ENCODE measurements around the gene WBP2.

Gene WBP2

GRCh38 chr17:75855310-75856061 lies at the start of gene WBP2:
TSS of gene WBP2 (minus strand) at chr17:75855335. CDS start at chr17:75855297, 38 bp downstream.
- Mint-ChIP-seq H3K9me3 (no peaks in the 10 kb centered on the region), H3K27ac (ENCODE audit: low read depth) (no peak within 1 kb of the TSS), H3K36me3 (ENCODE audit: insufficient read depth) (peaks cover 15% of the 10 kb centered on the region), H3K27me3 (no peaks in the 10 kb centered on the region), H3K4me1 (peaks cover 11% of the 10 kb centered on the region), H3K4me3 (no peak within 1 kb of the TSS)
- ATAC-seq (replicated peaks; ENCODE audit: extremely low read depth, poor library complexity, severe bottlenecking) = peak; percentile 94
- peak; percentile 84 to 97 for DNase-seq (ENCODE audit: low spot score in 2 of 2)

GRCh38 chr17:75902406-75902805 lies 47.3 kb upstream of the WBP2 start:
- no peak for DNase-seq (ENCODE audit: low spot score in 2 of 2)
- no peak overlapping the region for H3K27ac Mint-ChIP-seq (ENCODE audit: low read depth)
- no peak for ATAC-seq (replicated peaks; ENCODE audit: extremely low read depth, poor library complexity, severe bottlenecking)
- no peaks in the 10 kb centered on the region for H3K9me3 Mint-ChIP-seq
- peaks cover 23% of the 10 kb centered on the region for H3K4me1 Mint-ChIP-seq
- H3K36me3 Mint-ChIP-seq (ENCODE audit: insufficient read depth) = peaks cover 32% of the 10 kb centered on the region
- H3K4me3 Mint-ChIP-seq = no peak overlapping the region
- no peaks in the 10 kb centered on the region for H3K27me3 Mint-ChIP-seq

- Mint-ChIP-seq H3K27me3 (no peaks in the 10 kb centered on the region), H3K27ac (ENCODE audit: low read depth) (no peak overlapping the region), H3K4me1 (peaks cover 25% of the 10 kb centered on the region), H3K4me3 (no peak overlapping the region), H3K9me3 (no peaks in the 10 kb centered on the region), H3K36me3 (ENCODE audit: insufficient read depth) (peaks cover 32% of the 10 kb centered on the region)
- ATAC-seq (replicated peaks; ENCODE audit: extremely low read depth, poor library complexity, severe bottlenecking) (no peak), DNase-seq (ENCODE audit: low spot score in 2 of 2) (no peak)
Observed at GRCh38 chr17:75901727-75902126, 46.6 kb upstream of the WBP2 start.

GRCh38 chr17:75900691-75901533 lies 45.8 kb upstream of the WBP2 start:
- no peak overlapping the region for H3K27ac Mint-ChIP-seq (ENCODE audit: low read depth)
- ATAC-seq (replicated peaks; ENCODE audit: extremely low read depth, poor library complexity, severe bottlenecking) = no peak
- peaks cover 27% of the 10 kb centered on the region for H3K4me1 Mint-ChIP-seq
- no peaks in the 10 kb centered on the region for H3K27me3 Mint-ChIP-seq
- H3K9me3 Mint-ChIP-seq = no peaks in the 10 kb centered on the region
- H3K4me3 Mint-ChIP-seq = no peak overlapping the region
- no peak for DNase-seq (ENCODE audit: low spot score in 2 of 2)
- H3K36me3 Mint-ChIP-seq (ENCODE audit: insufficient read depth) = peaks cover 30% of the 10 kb centered on the region

GRCh38 chr17:75899767-75900468 lies 44.8 kb upstream of the WBP2 start:
- H3K4me3 Mint-ChIP-seq = no peak overlapping the region
- no peak for ATAC-seq (replicated peaks; ENCODE audit: extremely low read depth, poor library complexity, severe bottlenecking)
- no peaks in the 10 kb centered on the region for H3K27me3 Mint-ChIP-seq
- peaks cover 37% of the 10 kb centered on the region for H3K4me1 Mint-ChIP-seq
- H3K9me3 Mint-ChIP-seq = no peaks in the 10 kb centered on the region
- H3K27ac Mint-ChIP-seq (ENCODE audit: low read depth) = no peak overlapping the region
- H3K36me3 Mint-ChIP-seq (ENCODE audit: insufficient read depth) = peaks cover 31% of the 10 kb centered on the region
- no peak for DNase-seq (ENCODE audit: low spot score in 2 of 2)

- Mint-ChIP-seq H3K27ac (ENCODE audit: low read depth) (no peak overlapping the region), H3K4me1 (peaks cover 35% of the 10 kb centered on the region), H3K27me3 (no peaks in the 10 kb centered on the region), H3K9me3 (no peaks in the 10 kb centered on the region), H3K4me3 (no peak overlapping the region), H3K36me3 (ENCODE audit: insufficient read depth) (peaks cover 27% of the 10 kb centered on the region)
- ATAC-seq (replicated peaks; ENCODE audit: extremely low read depth, poor library complexity, severe bottlenecking) = no peak
- DNase-seq (ENCODE audit: low spot score in 2 of 2) = no peak
Observed at GRCh38 chr17:75899353-75899752, 44.2 kb upstream of the WBP2 start.

- Mint-ChIP-seq H3K27me3 (no peaks in the 10 kb centered on the region), H3K9me3 (no peaks in the 10 kb centered on the region), H3K4me3 (peak overlapping the region; percentile 82), H3K36me3 (ENCODE audit: insufficient read depth) (peaks cover 26% of the 10 kb centered on the region), H3K4me1 (peaks cover 35% of the 10 kb centered on the region), H3K27ac (ENCODE audit: low read depth) (no peak overlapping the region)
- DNase-seq (ENCODE audit: low spot score in 2 of 2) = no peak
- no peak for ATAC-seq (replicated peaks; ENCODE audit: extremely low read depth, poor library complexity, severe bottlenecking)
Observed at GRCh38 chr17:75898791-75899190, 43.7 kb upstream of the WBP2 start.

GRCh38 chr17:75898065-75898464 lies 42.9 kb upstream of the WBP2 start:
- no peaks in the 10 kb centered on the region for H3K27me3 Mint-ChIP-seq
- H3K36me3 Mint-ChIP-seq (ENCODE audit: insufficient read depth) = peaks cover 24% of the 10 kb centered on the region
- H3K9me3 Mint-ChIP-seq = no peaks in the 10 kb centered on the region
- peak overlapping the region; percentile 82 for H3K4me3 Mint-ChIP-seq
- no peak for DNase-seq (ENCODE audit: low spot score in 2 of 2)
- no peak for ATAC-seq (replicated peaks; ENCODE audit: extremely low read depth, poor library complexity, severe bottlenecking)
- peak overlapping the region; percentile 41 for H3K27ac Mint-ChIP-seq (ENCODE audit: low read depth)
- peaks cover 38% of the 10 kb centered on the region for H3K4me1 Mint-ChIP-seq

- peak overlapping the region; percentile 82 for H3K4me3 Mint-ChIP-seq
- peaks cover 24% of the 10 kb centered on the region for H3K36me3 Mint-ChIP-seq (ENCODE audit: insufficient read depth)
- DNase-seq (ENCODE audit: low spot score in 2 of 2) = no peak
- peak overlapping the region; percentile 41 for H3K27ac Mint-ChIP-seq (ENCODE audit: low read depth)
- H3K27me3 Mint-ChIP-seq = no peaks in the 10 kb centered on the region
- H3K9me3 Mint-ChIP-seq = no peaks in the 10 kb centered on the region
- peaks cover 38% of the 10 kb centered on the region for H3K4me1 Mint-ChIP-seq
- no peak for ATAC-seq (replicated peaks; ENCODE audit: extremely low read depth, poor library complexity, severe bottlenecking)
Observed at GRCh38 chr17:75897160-75898019, 42.3 kb upstream of the WBP2 start.

- ATAC-seq (replicated peaks; ENCODE audit: extremely low read depth, poor library complexity, severe bottlenecking) (peak; percentile 90), DNase-seq (ENCODE audit: low spot score in 2 of 2) (peak; percentile 58 to 62)
- Mint-ChIP-seq H3K4me3 (peak within 1 kb of the TSS; percentile 82), H3K4me1 (peaks cover 38% of the 10 kb centered on the region), H3K9me3 (no peaks in the 10 kb centered on the region), H3K36me3 (ENCODE audit: insufficient read depth) (peaks cover 24% of the 10 kb centered on the region), H3K27ac (ENCODE audit: low read depth) (peak within 1 kb of the TSS; percentile 92), H3K27me3 (no peaks in the 10 kb centered on the region)
Observed at GRCh38 chr17:75896415-75897159, 41.5 kb upstream of the WBP2 start, which contains the start of gene TRIM65. TSS of gene TRIM65 (minus strand) at chr17:75896951. CDS start at chr17:75896937, 14 bp downstream.

GRCh38 chr17:75895370-75896155 lies 40.4 kb upstream of the WBP2 start:
- Mint-ChIP-seq H3K27me3 (no peaks in the 10 kb centered on the region), H3K4me1 (peaks cover 38% of the 10 kb centered on the region), H3K9me3 (no peaks in the 10 kb centered on the region), H3K36me3 (ENCODE audit: insufficient read depth) (peaks cover 19% of the 10 kb centered on the region), H3K4me3 (peak overlapping the region; percentile 82), H3K27ac (ENCODE audit: low read depth) (peak overlapping the region; percentile 92)
- ATAC-seq (replicated peaks; ENCODE audit: extremely low read depth, poor library complexity, severe bottlenecking) = no peak
- no peak for DNase-seq (ENCODE audit: low spot score in 2 of 2)
